Posterior vena cava (tissue), 2 donors: ENCODE data around the gene DPY19L1. TPM values are rescaled to one million over a fixed set of nuclear protein-coding genes. Genes with fewer than 3 reads are reported as not detected.
A peak's percentile ranks its signal among the peaks of the same experiment; 100 is the strongest.
"Not testable (repeated sequence)": the region's sequence is repeated elsewhere in the genome, so short reads cannot be mapped to it uniquely, and the experiment has no call there.

Experiments used
- DNase-seq: peaks from one replicate; pipeline ENCODE4 v3.0.0-alpha.2; 2020; ENCODE audit warnings: low spot score
- intact Hi-C, 2 donors: fragments of 100-400 bp; cut with DNase I; formaldehyde crosslinking; loops; one replicate each; pipeline versions ENCODE4 v1.14.1 to v1.14.2; 2022 to 2023
- long read RNA-seq, 2 donors: library from polyadenylated mRNA; unstranded; transcript quantifications; one replicate each; pipeline ENCODE4 v2.0.0, GENCODE V29; 2020 to 2021
- total RNA-seq, 2 donors: library from RNA; stranded (reverse); fragmentation: NEBNext Ultra II Directional; extraction: Animal tissue kit (Norgen Biotek cat#: 25700); gene quantifications; one replicate each; pipeline ENCODE4 v1.2.1, GENCODE V29; 2021
- donor health status: DM: yes; HTN: yes; CAD: no.
- donor health status: DM: yes; HTN: yes; CAD: no.

The DPY19L1 gene
- total RNA-seq = 10 to 100 TPM; 31.0 to 34.4 TPM
- long read RNA-seq, donor 1, full-length matches to known transcripts = 3 of 8 reads
- long read RNA-seq, donor 1, partial matches to known transcripts = 1 of 8 reads
- long read RNA-seq, donor 1, other reads (novel, unspliced or antisense) = 4 of 8 reads
- long read RNA-seq, donor 2, partial matches to known transcripts = 0 of 1 reads
- long read RNA-seq, donor 2, other reads (novel, unspliced or antisense) = 1 of 1 reads

DNA sequence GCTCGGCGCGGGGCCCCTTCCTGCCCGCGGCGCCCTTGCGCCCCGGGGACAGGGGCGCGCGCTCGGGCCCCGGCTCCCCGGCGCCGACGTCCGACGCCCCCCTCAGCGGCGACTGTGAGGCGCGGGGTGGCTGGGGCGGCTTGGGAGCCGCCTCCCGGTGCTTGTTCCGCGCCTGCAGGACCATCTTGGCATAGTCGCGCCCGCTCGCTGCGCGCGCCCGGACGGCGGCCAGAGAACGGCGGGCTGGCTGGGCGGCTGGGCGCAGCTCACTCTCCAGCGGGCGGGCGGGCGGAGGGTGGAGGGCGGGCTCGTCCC is at the start of gene DPY19L1:
TSS of gene DPY19L1 (minus strand) at position 275 of the 315 bp plus-strand sequence. CDS start at position 184, 91 bp downstream.
- intact Hi-C loops = no loop called here
- no peak for DNase-seq

DNA sequence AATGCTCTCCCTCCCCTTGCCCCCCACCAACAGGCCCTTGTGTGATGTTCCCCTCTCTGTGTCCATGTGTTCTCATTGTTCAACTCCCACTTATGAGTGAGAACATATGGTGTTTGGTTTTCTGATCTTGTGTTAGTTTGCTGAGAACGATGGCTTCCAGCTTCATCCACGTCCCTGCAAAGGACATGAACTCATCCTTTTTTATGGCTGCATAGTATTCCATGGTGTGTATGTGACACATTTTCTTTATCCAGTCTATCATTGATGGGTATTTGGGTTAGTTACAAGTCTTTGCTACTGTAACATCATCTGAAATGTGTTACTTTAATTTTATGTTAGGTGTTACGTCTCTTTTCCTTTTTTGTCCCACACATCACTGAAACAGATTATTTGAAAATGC is 42.2 kb upstream of the DPY19L1 start:
- DNase-seq, intact Hi-C loops: not testable (repeated sequence)

DNA sequence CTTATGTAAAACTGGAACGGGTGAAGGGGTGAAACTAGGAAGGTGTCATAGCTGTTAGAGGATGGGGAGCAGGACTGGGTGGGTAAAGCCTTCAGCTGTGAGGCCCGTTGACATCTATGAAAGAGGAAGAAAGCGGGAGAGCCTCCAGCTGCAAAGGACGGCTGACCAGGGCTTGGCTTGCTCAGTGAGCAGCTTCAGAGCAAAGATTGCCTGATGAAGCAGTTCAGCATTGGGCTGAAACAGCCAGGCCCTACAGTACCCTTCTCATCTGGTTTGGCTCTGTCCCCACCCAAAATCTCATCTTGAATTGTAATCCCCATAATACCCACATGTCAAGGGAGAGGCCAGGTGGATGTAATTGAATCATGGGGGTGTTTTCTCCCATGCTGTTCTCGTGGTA is 36.7 kb upstream of the DPY19L1 start:
- intact Hi-C loops, DNase-seq: not testable (repeated sequence)

DNA sequence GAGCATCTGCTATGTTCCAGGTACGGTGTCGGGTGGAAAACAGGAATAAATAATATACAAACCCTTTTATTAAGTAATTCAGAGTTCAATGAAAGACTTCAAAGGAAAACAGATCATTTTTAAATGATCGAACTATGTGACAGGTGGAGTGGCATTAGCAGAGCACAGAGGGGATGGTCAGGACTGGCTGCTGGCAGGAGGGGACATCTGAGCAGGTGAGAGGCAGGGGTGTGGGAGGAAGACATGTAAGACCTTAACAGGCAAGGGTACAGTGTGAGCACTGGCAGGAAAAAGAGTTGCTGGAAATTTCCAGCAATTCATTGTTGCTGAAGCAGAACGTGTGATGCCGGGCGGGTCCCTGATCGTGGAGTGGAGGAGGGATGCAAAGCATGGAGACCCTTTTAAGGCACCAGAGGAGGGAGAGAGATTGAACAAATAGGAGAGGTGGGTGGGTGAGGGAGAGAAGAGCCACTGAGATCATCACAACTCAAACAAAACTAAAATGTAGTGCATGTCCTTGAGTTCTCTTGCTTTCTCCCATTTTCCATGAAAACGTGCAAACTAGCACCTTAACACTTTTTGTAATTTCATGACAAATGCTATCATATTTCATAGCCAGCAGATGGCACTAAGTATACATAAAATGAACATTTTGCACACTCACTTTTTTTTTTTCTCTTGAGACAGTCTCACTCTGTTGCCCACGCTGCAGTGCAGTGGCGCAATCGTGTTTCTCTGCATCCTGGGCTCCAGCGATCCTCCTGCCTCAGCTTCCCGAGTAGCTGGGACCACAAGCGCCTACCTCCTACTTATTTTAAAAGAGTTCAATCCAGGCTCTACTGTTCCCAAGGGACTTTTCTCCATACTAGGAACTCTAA is 35.9 kb upstream of the DPY19L1 start:
- intact Hi-C loops = not testable (repeated sequence)
- DNase-seq = peak; percentile 80

DNA sequence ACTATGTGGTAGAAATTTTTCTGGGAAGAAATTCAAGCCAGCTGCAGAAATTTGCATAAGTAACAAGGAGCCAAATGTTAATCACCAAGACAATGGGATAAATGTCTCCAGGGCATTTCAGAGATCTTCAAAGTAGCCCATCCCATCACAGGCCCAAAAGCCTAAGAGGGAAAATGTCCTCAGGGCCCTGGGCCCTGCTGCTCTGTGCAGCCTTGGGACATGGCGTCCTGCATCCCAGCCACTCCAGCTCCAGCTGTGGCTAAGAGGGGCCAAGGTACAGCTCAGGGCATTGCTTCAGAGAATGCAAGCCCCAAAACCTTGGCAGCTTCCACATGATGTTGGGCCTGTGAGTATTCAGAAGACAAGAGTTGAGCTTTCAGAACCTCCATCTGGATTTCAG is 31.8 kb upstream of the DPY19L1 start:
- intact Hi-C loops = not testable (repeated sequence)

DNA sequence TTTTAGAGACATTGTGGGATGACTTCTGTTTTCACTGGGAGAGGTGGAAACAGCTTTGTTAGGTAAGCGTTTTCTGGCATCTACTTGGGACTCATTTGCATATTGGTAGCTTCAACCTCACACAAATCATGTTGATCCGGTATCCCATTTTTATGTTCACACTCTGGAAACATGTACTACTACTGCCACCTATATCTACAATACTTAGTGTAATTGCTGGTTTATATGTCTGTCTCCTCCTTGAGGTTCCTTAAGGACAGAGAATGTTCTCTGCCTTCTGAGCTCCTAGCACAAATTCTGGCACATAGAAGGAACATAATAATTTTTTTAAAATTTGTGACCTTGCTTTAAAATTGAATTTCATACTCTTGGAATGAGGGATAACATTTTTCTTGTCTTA is 28.1 kb upstream of the DPY19L1 start:
- DNase-seq, intact Hi-C loops: not testable (repeated sequence)

More for the DNA sequence above, 31.8 kb upstream of the DPY19L1 start:
- DNase-seq = not testable (repeated sequence)

DNA sequence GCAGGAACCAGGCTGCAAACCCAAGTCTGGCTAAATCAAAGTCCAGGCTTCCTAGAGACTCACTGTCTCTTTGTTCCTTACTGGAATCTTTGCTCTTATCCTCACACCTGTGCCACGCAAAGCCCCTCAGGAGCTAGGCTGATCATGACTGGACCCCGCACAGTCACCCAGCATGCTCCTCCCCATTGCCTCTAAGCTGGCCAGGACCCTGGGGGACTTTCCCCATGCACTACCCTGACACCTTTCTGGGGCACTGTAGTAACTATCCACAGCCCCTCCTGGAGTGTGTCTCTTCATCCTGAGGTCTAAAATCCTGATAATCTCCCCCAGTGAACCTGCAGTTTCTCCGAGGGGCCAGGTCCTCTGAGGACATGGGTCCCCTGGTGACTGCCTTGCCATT is 21.3 kb upstream of the DPY19L1 start:
- DNase-seq, intact Hi-C loops: not testable (repeated sequence)

DNA sequence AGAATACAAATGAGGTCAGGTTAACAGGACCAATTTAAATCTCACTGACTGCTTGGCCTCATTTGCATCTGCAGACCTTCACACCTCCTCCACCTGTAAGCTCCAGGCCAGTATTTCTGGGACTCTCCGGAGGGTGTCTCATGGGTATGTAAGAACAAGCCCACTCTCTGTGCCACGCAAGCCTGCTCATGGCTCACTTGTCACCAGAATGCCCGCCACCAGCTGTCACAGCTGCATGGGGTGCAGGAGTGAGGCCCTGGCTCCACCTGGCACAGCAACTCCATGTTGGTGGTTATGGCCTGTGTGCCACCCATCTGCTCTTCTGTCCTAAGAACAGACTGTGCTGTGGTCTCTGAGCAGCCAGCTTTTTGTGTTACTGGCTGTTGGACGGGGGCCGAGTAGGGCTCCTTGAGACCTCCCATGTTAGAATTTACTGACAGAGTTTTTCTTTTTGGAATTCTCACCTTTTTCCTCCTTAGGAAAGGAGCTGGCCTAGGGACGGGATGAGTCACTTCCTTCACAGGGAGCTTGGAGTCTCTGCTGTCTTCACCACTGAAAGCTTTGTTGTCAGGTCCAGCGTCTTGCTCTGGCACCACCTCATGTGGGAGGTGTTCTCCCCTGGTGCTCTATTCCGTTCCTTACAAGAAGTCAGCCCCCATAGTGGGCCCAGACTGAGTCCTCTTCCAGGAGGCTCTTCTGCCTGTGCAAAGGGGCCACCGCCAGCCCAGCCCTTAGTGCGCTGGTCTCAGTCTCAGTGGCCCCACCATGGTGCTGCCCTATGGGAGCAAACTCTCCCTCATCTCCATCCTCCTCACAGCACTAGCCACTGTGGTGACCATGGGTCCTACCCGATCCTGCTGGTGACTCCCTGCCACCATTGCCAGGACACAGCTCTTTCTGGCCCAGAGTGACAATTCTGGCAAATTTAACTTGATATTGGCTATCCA is 20.5 kb upstream of the DPY19L1 start:
- intact Hi-C loops, DNase-seq: not testable (repeated sequence)

DNA sequence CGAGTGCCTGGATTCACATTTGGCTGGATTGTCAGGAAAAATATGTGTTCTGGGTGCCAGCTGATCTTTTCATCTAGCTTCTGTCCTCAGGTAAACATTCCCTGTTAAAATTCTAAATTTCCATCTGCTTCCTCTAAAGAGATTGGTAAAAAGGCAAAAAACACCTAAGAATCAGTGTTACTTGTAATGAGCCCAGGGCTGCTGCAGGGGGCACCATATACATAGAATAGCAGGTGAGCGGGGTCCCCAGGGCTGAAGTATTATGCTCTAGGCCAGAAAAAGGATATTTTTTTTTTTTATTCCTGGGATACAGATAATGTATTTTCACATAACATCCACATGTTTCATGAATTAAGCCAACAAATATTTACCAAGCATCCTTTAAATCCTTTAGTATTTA is 18.4 kb upstream of the DPY19L1 start:
- intact Hi-C loops, DNase-seq: not testable (repeated sequence)

DNA sequence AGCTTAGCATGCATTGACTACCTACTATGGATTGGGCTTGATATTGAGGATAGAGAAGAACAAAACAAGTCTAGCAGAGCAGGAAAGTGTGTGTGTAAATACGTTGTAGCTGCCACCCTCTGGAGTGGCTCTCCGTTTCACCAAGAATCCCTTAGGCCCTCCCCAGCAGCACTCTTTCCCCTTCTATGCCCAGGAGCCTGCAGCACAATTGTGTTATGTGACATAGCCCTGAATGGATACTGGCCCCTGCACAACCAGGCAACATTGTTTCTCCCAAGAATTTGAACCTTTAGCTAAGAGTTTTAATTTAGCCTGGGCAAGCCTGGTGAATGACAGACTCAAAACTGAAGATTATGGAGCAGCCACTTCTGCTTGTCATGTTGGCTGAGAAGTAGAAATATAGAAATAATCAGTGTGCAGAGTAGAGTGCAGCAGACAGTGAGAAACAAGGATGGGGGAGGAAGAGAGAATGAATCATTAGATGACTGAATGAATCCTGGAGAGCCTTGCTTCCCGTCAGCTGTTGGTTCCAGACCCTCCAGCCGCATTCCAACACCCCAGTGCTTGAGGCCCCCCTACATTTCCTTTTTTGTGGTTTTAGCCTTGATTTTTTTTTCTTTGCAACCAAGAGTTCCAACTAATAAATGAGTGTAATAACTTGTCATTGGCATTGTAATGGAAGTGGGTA is 16.3 kb upstream of the DPY19L1 start:
- intact Hi-C loops, DNase-seq: not testable (repeated sequence)

DNA sequence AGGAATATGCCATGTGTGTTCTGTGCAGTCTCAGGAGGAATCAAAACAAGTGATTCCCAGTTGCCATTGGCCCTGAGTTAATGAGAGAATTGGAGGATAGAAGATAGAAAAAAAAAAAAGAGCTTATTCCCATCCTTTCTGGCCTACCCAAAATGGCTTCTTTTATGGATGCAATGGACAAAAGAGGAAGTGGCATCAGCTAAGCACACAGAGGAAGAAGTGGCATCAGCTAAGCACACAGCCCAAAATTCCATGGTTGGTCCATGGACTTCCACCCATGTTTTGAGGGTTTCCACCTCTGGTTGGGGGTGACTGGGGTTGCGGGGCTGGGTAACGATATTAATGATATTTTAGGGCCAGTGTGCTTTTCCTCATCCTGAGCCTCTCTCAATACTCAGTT is 11.1 kb upstream of the DPY19L1 start:
- intact Hi-C loops = not testable (repeated sequence)

DNA sequence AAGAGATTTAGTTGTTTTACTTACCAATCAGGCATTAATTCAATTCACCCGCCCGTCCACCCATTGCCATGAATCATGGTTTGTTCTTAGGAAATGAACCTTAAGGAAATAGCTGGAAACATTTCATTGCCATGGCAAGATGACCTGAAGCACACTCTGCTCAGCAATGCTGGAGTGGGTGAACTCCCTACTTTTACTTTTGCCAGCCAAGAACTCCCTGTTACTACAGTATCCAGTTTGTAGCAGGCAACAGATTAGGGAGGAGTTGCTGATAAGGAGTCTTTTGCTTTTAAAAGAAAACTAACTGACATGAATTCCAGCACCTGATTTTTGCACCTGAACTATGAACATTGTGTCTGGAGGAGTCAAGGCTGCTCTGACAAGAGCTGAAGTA is 10.6 kb upstream of the DPY19L1 start:
- not testable (repeated sequence) for DNase-seq

More for the DNA sequence above, 11.1 kb upstream of the DPY19L1 start:
- not testable (repeated sequence) for DNase-seq

DNA sequence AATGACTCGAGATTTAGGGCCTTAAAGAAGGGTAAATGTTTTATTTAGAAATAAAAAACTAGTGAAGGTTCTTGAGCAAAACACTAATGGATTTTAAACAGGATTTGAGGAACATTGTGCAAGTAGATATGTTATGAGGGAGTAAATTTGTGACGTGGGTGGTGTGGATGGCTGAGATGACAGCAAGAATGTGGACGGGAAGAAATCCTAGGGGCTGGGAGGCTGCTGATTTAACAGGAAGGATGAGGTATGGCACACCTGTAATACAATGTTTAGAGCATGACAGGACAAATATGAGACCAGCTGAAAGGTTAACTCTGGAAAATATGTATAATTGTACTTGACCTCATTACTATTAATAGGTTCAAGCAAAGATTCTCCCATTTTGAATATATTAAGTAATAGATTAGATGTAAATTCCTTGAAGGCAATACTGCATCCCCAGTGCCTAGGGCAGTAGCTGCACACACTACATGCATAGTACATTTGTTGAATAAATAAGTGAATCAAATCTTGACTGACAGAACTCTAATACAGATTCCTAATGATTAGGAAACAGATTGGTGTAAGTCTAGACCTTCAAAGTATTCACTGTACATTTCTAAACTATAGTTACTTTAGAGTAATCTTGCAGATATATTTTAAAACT is 10.1 kb upstream of the DPY19L1 start:
- intact Hi-C loops, DNase-seq: not testable (repeated sequence)

More for the DNA sequence above, 10.6 kb upstream of the DPY19L1 start:
- intact Hi-C loops = not testable (repeated sequence)

DNA sequence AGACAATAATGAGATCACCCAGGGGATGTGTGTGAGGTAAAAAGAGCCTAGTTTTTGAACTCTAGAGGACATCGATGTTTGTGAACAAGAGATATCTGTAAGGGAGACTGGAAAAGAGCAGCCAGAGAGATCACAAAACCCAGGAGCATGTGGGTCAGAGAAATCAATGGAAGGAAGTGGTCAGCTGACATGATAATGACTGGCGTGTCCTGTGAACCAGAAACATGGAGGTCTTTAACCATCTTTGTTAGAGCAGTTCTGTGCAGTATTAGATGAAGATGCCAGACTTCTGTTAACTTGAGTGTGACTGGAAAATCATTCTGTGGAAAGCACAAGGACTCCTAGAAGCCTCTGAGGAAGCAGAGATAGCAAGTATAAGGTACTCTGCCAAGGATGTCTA is 6.0 kb upstream of the DPY19L1 start:
- intact Hi-C loops, DNase-seq: not testable (repeated sequence)

DNA sequence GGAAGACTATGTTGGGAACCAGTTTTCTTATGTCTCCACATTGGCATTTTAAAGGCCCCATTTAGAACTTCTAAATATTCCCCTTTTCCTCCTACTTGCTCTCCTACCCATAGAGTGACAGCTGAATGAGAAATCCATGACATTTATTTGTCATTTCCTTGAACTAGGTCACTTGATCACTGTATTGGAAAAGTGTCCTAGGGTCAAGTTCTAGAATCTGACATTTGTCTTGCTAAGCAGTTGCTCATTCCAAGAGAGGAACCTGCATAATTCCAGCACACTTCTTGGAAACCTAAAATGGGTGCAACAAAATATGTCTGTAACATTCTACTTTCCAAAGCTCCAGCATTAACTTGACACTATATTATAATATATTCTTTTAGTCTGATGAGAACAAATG is 3.6 kb upstream of the DPY19L1 start:
- no peak for DNase-seq
- intact Hi-C loops = no loop called here

DNA sequence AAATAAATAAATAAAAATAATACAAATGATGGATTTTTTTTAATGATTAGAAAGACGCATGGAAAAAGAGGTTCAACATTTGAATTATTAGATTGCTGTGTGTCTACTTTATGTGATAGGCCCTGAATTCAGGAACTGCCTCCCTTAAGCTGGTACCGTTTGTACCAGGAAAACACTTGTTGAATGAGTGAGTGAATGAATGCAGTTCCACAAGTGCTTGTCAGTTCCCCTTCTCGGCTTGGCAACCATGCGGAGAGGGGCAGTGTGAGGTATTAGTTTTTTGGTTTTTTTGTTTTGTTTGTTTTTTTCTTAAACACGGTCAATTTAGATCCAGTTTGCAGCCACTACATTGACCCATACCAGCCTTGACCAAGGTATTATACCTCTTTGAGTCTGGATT is 2.1 kb upstream of the DPY19L1 start:
- intact Hi-C loops = no loop called here
- no peak for DNase-seq

DNA sequence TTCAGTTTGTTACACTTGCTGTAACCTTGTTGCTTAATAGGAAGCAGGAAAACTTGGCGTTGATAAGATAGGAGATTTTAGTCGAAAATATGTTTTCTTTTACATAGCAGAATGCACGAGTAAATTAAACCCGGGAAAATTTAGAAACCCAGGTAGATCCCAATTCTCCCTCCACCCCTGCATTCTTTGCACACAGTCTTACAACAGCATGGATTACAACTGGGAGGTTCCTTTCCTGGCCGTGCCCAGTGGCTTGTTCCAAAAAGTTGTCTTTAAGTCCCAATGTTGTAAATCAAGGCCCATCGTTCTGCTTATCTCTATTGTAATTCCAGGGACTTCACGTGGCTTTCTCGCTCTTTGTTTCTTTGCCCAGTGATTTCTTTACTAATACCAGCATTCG is 1.1 kb upstream of the DPY19L1 start:
- intact Hi-C loops = no loop called here
- DNase-seq = no peak

DNA sequence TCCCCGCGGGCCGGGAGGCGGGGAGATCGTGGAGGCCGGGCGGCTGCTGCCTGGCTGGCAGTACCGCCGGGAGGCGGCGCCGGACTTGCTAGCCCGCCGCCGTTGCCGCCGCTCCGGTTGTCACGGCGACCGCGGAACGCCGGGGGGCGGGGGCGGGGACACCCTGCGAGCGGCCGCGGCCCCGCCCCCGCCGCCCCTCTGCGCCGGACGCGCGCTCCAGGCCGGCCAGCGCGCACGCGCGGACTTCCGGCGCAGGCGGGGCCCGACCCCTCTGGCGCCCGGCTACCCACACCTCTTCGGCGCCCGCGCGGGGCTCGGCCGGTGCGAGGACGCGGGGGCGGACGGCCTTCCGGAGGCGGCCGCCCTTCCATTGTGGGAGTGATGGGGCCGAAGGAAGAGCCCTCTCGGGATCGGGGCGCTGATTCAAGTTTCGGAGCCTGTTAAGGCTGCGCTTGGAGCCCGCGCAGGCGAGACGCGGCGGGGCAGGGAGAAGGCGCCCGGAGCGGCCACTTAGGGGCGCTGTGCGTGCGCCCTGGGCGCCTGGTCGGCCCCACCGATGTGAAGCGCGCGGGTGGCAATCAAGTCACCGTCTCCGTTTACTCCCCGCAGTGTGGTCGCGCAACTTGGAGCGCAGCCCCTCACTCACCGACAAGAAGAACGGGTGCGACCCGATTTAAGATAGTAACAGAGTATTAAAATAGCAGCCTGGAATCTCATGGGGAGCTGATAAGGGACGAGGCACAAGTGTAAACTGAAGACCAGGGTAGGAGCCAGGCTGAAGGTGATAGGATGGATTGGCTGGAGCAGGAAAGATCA is 449 bp upstream of the DPY19L1 start:
- intact Hi-C loops = no loop called here
- DNase-seq = peak; percentile 97
